ENCODE results near the gene CNTNAP4.

CNTNAP4 gene

DNA sequence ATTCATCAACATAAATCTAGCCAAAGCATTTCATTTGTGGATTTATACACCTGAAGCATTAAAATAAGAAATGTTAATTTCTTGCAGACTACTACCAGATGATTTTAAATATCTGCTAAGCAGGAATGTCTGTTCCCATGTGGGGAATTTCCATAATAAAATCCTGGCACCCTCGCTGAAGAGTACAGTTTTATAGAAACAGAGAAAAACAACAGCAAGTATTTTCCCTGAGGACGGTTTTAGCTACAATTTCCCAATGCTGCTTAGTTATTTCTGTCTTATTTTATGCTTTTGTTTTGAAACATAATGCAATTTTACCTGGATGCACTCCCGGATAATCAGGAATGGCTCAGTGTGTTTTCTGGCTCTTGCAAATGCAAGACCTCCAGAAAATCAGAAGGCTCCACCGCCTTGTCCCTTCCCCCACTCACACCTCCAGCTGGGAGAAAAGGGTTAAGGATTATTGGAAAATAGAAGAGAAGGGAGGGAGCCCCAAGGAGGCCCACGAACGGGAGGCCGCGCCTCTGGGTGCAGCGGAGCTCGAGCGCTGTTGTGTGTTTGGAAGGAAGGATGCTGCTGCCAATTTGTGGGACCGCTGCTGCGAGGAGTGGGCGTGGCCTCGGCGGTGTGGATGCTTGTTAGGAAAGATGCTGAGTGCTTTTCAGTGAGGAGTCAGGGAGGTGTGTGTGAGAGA, at the start of gene CNTNAP4:
Gene CNTNAP4 (plus strand): TSS at position 657 of the 694 bp plus-strand sequence. CDS start 262 bp downstream, outside the sequence.
- in situ Hi-C loops (cut with MboI; ENCODE audit: low sequenced_read_pairs), result no loop called here

DNA sequence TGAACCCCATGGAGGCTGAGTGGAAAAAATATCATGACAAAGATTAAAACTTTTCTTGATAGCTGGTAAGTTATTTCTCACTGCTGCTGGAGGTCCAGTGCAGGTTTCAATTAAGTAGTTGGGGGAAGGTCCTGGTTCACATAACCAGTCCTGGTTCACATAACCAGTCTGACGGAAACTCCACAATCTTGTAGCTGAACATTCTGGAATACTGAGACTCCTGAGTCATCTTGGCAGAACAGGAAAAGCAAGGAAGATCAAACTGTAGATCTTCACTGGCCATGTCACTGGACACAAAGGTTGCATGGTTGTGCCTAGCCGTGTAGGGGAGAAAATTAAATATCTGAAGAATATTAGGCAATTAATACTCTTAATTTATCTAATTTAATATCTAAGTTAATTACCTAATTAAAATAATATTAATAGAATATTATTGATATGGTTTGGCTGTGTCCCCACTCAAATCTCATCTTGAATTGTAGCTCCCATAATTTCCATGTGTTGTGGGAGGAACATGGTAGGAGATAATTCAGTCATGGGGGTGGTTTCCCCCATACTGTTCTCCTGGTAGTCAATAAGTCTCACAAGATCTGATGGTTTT, 48.6 kb upstream of the CNTNAP4 start:
- in situ Hi-C loops (cut with MboI; ENCODE audit: low sequenced_read_pairs), result no loop called here

DNA sequence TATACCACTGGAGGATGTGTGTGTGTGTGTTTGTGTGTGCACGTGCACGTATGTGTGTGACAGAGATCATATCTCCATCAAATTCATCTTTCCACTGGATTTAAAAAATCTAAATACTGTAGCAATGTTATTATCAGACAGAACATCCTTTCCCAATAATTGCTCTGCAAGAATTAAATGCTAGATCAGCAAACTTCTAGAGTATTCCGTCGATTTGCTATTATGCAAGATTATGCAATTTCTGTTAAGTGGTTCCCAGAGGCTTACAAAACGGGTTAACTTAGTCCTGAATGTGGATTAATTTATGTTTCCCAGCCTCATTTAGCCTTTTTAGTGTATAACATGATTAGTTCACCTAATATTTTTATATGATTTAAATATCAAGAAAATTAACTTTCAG, 44.5 kb upstream of the CNTNAP4 start:
- in situ Hi-C loops (cut with MboI; ENCODE audit: low sequenced_read_pairs), result no loop called here

DNA sequence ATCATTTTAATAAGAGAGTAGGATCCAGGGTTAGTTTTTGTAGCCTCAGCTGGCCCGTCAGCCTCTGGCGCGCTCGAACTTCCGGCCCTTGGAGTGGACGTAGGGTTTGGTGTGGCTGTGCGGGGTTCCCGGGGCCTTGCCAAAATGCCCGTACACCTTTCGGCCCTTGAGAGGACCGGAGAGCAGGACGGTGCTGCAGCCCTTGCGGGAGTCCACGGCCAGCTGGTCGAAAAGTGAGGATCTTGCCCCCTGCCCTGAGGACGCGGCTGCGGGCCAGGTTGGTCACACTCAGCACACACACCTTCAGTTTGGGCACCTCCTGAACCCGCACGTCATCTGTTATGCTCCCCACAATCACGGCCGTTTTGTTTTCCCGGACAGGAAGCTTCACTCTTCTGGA, 42.2 kb upstream of the CNTNAP4 start:
- in situ Hi-C loops (cut with MboI; ENCODE audit: low sequenced_read_pairs), result no loop called here

DNA sequence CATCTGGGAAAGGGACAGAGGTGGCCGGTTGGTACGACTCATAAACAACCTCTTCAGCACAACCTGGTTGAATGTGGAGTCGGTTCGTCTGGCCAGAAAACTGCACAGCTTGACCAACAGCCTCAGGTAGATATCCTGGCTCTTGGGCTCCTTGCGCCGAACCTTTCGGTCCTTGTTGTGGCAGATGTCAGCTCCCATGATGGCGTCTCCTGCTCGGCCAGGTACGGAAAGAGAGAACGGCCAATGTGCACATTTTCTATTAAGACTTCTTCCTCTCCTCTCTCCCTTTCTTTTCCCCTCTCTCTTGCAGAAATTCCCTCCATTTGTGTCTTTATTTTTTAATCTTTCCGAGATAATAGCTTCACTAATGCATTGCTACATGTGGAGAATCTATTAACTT, 41.8 kb upstream of the CNTNAP4 start:
- in situ Hi-C loops (cut with MboI; ENCODE audit: low sequenced_read_pairs), result no loop called here

DNA sequence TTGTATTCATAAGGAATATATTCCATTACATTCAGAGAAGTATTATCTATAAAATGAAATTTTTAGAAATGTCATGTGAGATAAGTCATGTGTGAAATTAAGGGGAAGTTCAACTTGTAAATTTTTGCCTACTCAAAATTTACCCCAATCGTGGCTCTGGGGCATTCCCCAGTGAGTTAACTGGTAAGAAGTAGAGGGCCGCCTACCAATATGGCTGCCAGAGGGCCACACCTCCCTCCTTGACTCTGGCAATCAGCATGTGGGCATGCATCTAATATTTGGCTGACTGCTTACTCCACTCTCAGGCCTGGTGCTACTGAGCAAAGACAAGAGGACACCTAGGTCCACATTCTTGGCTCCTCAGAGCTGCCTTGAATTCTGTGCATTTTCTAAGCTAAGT, 39.7 kb upstream of the CNTNAP4 start:
- in situ Hi-C loops (cut with MboI; ENCODE audit: low sequenced_read_pairs), result no loop called here

DNA sequence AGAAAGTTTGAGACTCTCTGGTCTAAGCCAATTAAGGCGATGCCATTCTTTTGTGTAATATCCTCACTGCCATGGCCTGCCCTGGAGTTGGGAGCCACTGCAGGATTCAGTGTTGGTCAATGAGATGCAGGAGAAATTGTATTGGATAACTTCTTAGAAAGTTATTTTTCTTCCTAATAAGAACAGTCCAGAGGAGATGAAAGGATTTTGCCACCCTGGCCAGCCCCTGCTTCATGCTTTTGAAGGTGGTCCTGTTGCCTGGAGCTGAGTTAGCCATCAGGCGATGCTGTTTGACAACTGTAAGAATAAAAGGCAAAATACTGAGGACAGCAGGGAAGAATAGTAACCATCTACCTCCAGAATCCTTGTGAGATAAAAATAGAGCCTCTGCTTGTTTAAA, 35.4 kb upstream of the CNTNAP4 start:
- in situ Hi-C loops (cut with MboI; ENCODE audit: low sequenced_read_pairs), result no loop called here

DNA sequence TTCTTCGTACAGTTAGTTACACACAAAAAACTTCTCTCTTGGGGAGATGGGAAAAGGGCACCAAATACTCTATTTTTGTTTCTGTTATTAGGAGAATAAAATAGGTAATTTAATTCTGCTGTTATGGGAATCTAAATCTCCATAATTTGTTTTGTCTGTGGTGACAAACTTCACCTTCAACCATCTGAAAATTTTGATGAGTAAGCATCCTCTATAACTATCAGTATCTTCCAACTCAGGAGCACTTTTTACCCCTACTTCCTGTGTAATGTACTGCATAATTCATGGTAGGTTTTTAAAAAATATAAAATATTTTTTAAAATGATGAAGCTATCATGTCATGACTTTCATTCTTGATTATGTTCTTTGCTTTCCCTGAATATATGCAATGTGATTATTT, 33.6 kb upstream of the CNTNAP4 start:
- in situ Hi-C loops (cut with MboI; ENCODE audit: low sequenced_read_pairs), result no loop called here

DNA sequence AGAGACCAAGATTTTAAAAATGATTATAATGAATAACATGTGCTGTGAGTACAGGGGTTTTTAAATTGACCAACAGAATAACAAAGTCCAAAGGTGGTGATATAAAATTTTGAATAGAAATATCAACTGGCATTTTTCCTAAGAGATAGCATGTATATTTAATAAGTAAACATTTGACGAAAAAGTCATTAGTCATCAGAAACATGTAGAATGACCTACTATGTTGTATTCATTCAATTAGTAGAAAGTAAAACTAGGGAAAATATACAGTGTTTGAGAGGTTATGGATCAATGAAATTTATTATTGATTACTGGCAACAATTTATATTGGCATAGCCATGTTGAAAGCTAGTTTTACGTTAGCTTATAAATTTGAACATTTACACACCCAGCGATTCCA, 30.6 kb upstream of the CNTNAP4 start:
- in situ Hi-C loops (cut with MboI; ENCODE audit: low sequenced_read_pairs), result no loop called here

DNA sequence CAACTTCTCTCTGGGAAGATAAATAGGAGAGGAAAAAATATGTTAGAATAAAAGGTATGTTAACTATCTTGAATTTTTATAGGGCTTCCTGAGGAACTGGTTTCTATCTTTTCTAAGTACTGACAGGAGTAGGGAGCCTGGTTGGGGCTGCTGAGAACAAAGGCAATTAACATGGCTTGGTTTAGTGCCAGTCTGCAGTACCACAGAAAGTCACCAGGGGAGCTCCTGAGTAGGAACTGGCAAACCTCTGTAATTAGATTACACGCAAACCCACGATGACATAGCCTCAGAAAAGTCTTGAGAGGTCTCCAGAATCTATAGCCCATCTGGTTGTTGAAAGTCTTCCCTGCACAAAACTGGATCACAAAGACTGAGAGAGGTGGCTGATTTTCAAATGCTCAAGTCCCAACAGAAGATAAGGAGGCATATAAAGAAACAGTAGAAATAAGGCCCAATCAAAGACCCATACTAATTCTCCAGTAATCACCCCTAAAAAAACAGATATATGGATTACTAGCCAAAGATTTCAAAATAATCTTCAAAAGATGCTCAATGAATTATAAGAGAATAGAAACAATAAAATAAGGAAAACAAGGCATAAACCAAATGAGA, 11.7 kb upstream of the CNTNAP4 start:
- in situ Hi-C loops (cut with MboI; ENCODE audit: low sequenced_read_pairs), result no loop called here

DNA sequence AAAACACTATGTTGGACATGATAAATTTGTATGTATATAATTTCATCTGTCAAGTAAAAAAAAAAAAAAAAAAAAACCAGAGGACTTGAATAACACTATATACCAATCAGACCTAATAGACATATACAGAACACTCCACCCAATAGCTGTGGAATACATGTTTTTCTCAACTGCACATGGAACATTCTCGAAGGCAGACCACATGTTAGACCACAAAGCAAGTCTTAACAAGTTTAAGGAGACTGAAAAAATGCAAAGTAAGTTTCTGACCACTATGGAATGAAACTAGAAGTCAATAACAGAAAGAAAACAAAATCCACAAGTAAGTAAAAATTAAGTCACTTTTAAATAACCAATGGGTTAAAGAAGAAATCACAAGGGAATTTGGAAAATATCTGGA, 8.4 kb upstream of the CNTNAP4 start:
- in situ Hi-C loops (cut with MboI; ENCODE audit: low sequenced_read_pairs), result no loop called here

DNA sequence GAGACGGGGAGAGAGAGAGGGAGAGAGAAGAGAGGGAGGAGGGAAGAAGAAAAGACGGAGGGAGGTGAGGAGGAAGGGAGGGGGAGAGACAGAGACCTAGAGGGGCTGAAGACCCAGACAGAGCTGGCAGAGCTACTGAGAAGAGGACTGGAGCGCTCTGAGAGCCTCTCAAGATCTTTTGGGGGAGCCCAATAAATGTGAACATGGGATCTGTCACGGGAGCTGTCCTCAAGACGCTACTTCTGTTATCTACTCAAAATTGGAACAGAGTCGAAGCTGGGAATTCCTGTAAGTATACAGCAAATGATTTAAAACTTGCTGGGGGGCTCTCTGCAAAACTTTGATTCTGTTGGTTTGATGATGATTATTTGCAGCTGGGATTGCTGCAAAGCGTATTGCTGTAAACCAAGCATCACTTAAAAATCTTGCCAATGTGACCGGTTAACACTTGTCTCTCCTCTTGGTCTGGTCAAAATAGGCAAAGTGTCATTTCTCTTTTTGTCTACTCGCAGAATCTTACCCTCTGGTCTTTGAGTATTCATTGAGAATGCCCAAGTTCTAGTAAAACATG, 344 bp downstream of the CNTNAP4 start:
- in situ Hi-C loops (cut with MboI; ENCODE audit: low sequenced_read_pairs), result no loop called here

DNA sequence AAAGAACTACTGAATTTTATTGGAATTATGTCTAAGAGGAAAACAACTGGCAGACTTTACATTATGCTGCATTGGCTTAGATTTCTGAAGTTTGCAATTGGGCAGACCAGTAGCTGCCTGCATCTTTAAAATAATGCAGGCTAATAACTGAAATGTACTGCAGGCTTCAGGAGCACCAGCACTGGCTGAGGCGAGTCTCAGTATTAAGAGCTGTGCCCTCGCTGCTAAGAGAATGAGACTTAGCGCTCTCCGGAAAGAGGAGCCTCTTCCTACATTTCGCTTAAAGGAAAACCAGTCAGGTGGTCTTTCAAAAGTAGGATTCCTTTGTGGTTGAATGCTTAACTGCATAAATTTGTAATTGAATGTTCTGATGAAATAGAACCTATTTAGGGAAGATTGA, 885 bp downstream of the CNTNAP4 start:
- in situ Hi-C loops (cut with MboI; ENCODE audit: low sequenced_read_pairs), result no loop called here

DNA sequence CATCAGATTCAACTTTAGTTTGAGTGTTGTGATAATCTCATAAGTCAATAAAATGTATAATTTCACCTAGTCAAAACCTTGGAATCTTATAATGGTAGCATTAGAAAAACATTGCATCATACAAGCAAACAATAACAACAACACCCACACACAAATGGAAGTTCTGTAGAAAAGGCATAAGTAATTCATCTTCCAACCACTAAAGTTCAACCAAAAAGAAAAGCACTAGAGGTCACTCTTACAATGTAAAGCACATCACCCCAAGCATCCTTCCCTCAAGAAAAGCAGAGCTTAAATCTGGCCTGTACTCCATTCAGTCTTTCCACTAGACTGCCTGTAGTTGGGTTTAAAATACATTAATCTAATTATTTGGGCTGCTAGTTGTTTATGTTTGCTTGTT, 1.8 kb downstream of the CNTNAP4 start:
- in situ Hi-C loops (cut with MboI; ENCODE audit: low sequenced_read_pairs), result no loop called here

DNA sequence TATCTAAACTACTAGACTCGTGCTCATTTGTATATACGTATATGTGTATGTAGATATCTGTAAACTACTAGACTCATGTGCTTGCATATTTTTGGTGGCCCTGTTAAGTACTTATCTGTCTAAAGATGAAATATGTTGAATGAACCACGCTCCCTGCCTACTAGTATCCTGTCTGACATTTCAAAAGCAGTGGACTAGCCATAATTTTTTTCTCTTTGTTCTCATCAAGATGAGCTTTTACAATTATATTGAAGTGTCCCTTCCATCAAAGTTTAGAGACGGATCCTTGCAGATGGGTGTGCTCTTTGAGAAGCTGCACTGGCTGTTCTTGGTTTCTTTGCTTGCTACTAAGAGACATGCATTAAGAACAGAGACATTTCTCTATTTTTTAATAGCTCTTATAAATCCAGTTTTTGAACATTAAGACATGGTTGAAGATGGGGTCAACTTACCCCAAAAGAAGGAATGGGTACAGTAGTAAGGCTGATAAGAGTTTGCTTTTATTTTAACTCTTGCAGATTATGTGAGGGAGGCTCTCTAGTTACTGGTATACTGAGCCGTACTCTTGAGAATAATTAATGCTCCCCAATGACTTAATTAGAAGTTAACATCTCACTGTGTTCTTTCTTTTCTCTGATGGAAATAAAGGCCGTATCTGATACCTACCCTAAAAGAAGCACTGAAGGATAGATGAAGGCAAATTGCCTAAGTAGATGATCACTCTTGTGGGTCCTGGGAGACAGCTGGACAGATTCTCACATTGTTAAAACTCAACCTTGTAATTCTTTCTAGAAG, 3.4 kb downstream of the CNTNAP4 start:
- in situ Hi-C loops (cut with MboI; ENCODE audit: low sequenced_read_pairs), result no loop called here

DNA sequence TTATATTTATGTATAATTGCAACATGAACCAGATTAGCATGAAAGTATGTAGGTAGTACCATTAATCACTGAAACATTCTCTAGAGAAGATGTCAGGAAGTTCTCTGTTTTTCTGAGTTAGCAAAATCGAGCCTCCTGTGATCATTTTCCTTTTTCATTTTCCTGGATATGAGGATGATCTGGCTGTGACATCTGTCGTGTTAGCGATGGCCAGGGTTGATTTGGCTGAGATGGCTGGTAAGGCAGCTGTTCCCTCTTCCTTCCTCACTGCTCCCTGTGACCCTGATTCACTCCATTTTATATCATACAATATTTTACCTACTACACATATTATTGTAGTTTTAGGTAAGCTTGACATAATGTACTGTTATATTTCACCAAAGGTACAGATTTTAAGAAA, 10.3 kb downstream of the CNTNAP4 start:
- in situ Hi-C loops (cut with MboI; ENCODE audit: low sequenced_read_pairs), result no loop called here

DNA sequence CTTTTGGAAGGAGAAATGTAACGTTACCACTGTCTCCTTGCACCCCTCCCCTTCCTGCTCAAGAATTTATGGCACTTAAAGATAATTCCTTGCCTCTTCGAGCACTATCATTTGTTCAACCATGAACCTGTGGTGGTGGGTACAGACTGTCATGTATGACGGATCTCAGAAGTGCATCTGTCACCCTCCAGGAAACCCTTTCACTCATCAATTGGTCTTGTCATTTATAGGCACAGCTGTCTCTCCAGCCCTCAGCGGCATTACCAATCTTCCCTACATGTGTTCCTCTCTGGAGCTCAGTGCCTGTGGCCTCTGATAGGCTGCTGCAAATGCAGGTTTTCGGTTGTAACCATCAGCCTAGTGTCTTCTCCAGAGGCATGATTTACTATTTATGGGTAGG, 15.0 kb downstream of the CNTNAP4 start:
- in situ Hi-C loops (cut with MboI; ENCODE audit: low sequenced_read_pairs), result no loop called here

DNA sequence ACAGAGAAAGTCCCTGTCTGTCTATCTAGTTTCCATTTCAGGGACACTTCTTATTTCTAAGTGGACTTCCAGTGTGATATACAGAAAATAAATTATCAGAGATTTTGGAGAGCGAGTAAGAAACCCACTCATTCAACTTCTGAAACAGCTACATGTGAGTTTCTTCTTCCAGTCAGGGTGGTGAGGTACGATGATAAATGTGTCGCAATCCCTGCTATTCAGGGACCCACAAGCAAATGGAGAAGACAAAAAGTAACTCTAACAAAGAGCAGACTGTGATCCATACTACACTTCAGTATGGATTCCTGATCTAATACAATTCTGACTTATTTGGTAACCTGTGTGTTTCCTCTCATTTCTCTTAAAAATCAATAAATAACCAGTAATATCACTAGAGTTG, 16.8 kb downstream of the CNTNAP4 start:
- in situ Hi-C loops (cut with MboI; ENCODE audit: low sequenced_read_pairs), result no loop called here

DNA sequence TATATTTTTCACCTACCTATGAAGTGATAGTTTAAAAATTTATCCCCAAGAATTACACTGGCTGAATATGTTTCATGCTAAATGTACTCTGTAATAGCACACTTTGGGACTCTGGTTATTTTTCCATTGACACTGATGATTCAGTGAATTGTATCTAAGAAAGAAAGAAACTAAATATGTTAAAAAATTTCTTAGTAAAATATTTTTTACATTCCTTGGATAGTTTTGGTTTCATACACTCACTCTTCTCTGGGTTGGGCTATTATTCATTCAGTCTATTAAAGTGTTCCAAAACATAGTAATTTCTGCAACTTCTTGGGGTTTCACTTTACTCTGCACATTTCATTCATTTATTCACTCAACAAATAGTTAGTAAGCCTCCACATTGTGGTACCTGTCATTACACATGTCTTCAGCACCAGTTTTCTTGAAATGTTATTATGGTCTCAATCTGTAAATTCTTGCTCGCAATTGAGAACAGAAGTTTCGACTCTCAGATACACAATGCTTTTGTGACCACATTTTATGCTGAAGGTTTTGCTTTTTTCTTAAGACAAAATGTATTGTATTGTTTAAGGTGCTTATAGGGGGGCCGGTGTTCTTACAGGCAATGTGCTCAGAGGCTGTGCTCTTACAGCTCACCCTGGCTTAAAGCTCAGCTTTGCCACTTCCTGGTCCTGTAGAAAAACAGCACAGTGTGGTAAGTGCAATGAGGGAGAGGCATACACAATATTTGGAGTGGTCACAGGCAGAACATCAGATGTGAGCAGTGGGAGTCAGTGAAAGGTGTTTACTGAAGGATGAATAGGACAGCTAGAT, 17.4 kb downstream of the CNTNAP4 start:
- in situ Hi-C loops (cut with MboI; ENCODE audit: low sequenced_read_pairs), result no loop called here

DNA sequence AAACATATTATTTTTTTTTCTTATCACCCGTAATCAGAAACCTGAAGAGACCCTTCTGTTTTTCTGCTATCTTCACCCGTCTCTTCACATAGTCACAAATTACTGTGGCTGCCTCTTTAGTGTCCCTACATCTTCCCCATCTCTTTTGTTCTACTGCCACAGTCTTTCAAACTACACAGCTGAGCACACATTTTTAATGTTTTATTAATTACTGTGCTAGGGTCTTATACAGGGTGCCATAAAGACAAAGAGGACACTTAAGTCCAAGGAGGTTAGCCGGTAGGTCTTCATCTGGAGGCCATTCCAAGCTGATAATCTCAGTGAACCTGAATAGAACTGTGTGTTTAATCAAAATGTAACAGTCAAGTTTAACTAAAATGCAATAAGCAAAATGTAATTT, 20.7 kb downstream of the CNTNAP4 start:
- in situ Hi-C loops (cut with MboI; ENCODE audit: low sequenced_read_pairs), result no loop called here

All from HL-60/S4 treated with phorbol 12-myristate 13-acetate at 8.2 ng/mL for 4 days and 3 days (cell line).